Measurements from ENCODE around the gene CD24.

DNA sequence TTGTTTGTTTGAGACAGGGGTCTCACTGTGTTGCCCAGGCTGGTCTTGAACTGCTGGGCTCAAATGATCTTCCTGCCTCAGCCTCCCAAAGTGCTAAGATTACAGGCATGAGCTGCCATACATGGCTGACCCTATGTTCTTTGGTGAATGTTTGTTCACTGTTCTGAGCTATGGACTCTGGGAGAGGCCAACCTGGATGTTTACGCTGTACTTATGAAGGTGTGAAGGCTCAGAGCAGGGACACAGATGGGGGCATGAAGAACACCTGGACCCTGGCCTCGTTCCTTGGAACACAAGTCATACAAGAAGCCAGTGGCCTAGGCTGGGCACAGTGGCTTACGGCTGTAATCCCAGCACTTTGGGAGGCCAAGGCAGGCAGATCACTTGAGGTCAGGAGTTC, 21.1 kb upstream of the CD24 start:
- TF ChIP-seq, protein P1, sequence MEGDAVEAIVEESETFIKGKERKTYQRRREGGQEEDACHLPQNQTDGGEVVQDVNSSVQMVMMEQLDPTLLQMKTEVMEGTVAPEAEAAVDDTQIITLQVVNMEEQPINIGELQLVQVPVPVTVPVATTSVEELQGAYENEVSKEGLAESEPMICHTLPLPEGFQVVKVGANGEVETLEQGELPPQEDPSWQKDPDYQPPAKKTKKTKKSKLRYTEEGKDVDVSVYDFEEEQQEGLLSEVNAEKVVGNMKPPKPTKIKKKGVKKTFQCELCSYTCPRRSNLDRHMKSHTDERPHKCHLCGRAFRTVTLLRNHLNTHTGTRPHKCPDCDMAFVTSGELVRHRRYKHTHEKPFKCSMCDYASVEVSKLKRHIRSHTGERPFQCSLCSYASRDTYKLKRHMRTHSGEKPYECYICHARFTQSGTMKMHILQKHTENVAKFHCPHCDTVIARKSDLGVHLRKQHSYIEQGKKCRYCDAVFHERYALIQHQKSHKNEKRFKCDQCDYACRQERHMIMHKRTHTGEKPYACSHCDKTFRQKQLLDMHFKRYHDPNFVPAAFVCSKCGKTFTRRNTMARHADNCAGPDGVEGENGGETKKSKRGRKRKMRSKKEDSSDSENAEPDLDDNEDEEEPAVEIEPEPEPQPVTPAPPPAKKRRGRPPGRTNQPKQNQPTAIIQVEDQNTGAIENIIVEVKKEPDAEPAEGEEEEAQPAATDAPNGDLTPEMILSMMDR (IDR thresholded peaks at IDR 0.05; ENCODE audit: insufficient read depth, low read length, poor library complexity, severe bottlenecking), result no peak
- no peak for TF ChIP-seq EZH2phosphoT487 (conservative IDR thresholded peaks at IDR 0.05; ENCODE audit: low read length)

Data from SU-DHL-6 (cell line).